Muscle layer of duodenum (tissue), 2 donors: ENCODE results near the gene ZMYM2.

ENCODE experiments used
- H3K27ac ChIP-seq: one replicate; pipeline ENCODE4 v1.7.0; 2013; ENCODE audit warnings: mild to moderate bottlenecking, low read length
- H3K27me3 ChIP-seq: one replicate; pipeline ENCODE4 v1.7.0; 2013; ENCODE audit warnings: low read depth, mild to moderate bottlenecking, control low read depth, low read length
- H3K36me3 ChIP-seq, 2 donors: one replicate each; pipeline ENCODE4 v1.7.0; 2013; ENCODE audit warnings: low read length in 2 of 2, control low read depth in 1 of 2, mild to moderate bottlenecking in 1 of 2; ENCODE audit not compliant: insufficient read depth in 2 of 2, control insufficient read depth in 1 of 2
- H3K4me1 ChIP-seq, 2 donors: one replicate each; pipeline ENCODE4 v1.7.0; 2013; ENCODE audit warnings: low read length in 2 of 2, mild to moderate bottlenecking in 2 of 2, control low read depth in 1 of 2, moderate library complexity in 1 of 2; ENCODE audit not compliant: insufficient read depth in 2 of 2, control insufficient read depth in 1 of 2
- H3K4me3 ChIP-seq, 2 donors: one replicate each; pipeline ENCODE4 v1.7.0; 2013; ENCODE audit warnings: low read length in 2 of 2, low read depth in 1 of 2, mild to moderate bottlenecking in 1 of 2
- H3K9me3 ChIP-seq, 2 donors: one replicate each; pipeline ENCODE4 v1.7.0; 2013; ENCODE audit warnings: low read length in 2 of 2, control low read depth in 1 of 2, mild to moderate bottlenecking in 1 of 2; ENCODE audit not compliant: control insufficient read depth in 1 of 2
- donor health status: healthy.

ZMYM2 gene

GRCh38 chr13:20127562-20128458 is 169.3 kb downstream of the ZMYM2 start:
- H3K4me3 ChIP-seq: peak overlapping the region; percentile 57 to 75
- peaks cover 0 to 19% of the 10 kb centered on the region in 2 donors for H3K4me1 ChIP-seq
- H3K9me3 ChIP-seq: no peaks in the 10 kb centered on the region
- H3K27me3 ChIP-seq: peaks cover 12% of the 10 kb centered on the region
- H3K27ac ChIP-seq: no peak overlapping the region
- H3K36me3 ChIP-seq: no peaks in the 10 kb centered on the region

- Histone ChIP-seq H3K4me1 (peaks cover 0 to 19% of the 10 kb centered on the region in 2 donors), H3K9me3 (no peaks in the 10 kb centered on the region), H3K36me3 (no peaks in the 10 kb centered on the region), H3K4me3 (peak overlapping the region; percentile 57 to 75), H3K27ac (no peak overlapping the region), H3K27me3 (peaks cover 17% of the 10 kb centered on the region)
Observed at GRCh38 chr13:20128459-20128931, 170.0 kb downstream of the ZMYM2 start.

GRCh38 chr13:20129076-20129475 is 170.5 kb downstream of the ZMYM2 start:
- H3K9me3 ChIP-seq: no peaks in the 10 kb centered on the region
- H3K27ac ChIP-seq: no peak overlapping the region
- H3K4me1 ChIP-seq: peaks cover 0 to 19% of the 10 kb centered on the region in 2 donors
- no peaks in the 10 kb centered on the region for H3K36me3 ChIP-seq
- no peak overlapping the region for H3K4me3 ChIP-seq
- peaks cover 17% of the 10 kb centered on the region for H3K27me3 ChIP-seq

- Histone ChIP-seq H3K27ac (no peak overlapping the region), H3K9me3 (no peaks in the 10 kb centered on the region), H3K27me3 (peaks cover 17% of the 10 kb centered on the region), H3K4me3 (no peak overlapping the region), H3K4me1 (peaks cover 0 to 19% of the 10 kb centered on the region in 2 donors), H3K36me3 (no peaks in the 10 kb centered on the region)
Observed at GRCh38 chr13:20130012-20130411, 171.5 kb downstream of the ZMYM2 start.

- Histone ChIP-seq H3K4me3 (no peak overlapping the region), H3K27ac (no peak overlapping the region), H3K27me3 (peaks cover 17% of the 10 kb centered on the region), H3K9me3 (no peaks in the 10 kb centered on the region), H3K4me1 (peaks cover 0 to 19% of the 10 kb centered on the region in 2 donors), H3K36me3 (no peaks in the 10 kb centered on the region)
Observed at GRCh38 chr13:20130652-20131051, 172.1 kb downstream of the ZMYM2 start.

GRCh38 chr13:20131057-20131832 is 172.7 kb downstream of the ZMYM2 start:
- no peak overlapping the region for H3K4me3 ChIP-seq
- H3K36me3 ChIP-seq: no peaks in the 10 kb centered on the region

GRCh38 chr13:20132052-20132634 is 173.6 kb downstream of the ZMYM2 start:
- Histone ChIP-seq H3K36me3 (no peaks in the 10 kb centered on the region), H3K27me3 (peaks cover 17% of the 10 kb centered on the region), H3K27ac (no peak overlapping the region), H3K4me1 (peaks cover 0 to 21% of the 10 kb centered on the region in 2 donors), H3K9me3 (no peaks in the 10 kb centered on the region), H3K4me3 (no peak overlapping the region)

More at GRCh38 chr13:20131057-20131832, 172.7 kb downstream of the ZMYM2 start:
- H3K27ac ChIP-seq: no peak overlapping the region
- H3K27me3 ChIP-seq: peaks cover 17% of the 10 kb centered on the region
- H3K9me3 ChIP-seq: no peaks in the 10 kb centered on the region
- peaks cover 0 to 19% of the 10 kb centered on the region in 2 donors for H3K4me1 ChIP-seq

- H3K4me1 ChIP-seq: peaks cover 0 to 7% of the 10 kb centered on the region in 2 donors
- no peak overlapping the region for H3K4me3 ChIP-seq
- no peaks in the 10 kb centered on the region for H3K9me3 ChIP-seq
- no peaks in the 10 kb centered on the region for H3K36me3 ChIP-seq
- no peak overlapping the region for H3K27ac ChIP-seq
- peaks cover 15% of the 10 kb centered on the region for H3K27me3 ChIP-seq
Observed at GRCh38 chr13:20134732-20135131, 176.2 kb downstream of the ZMYM2 start.

GRCh38 chr13:20136781-20137703 is 178.5 kb downstream of the ZMYM2 start:
- Histone ChIP-seq H3K27me3 (peaks cover 28% of the 10 kb centered on the region), H3K4me1 (peaks cover 0 to 11% of the 10 kb centered on the region in 2 donors), H3K27ac (no peak overlapping the region), H3K9me3 (no peaks in the 10 kb centered on the region), H3K36me3 (no peaks in the 10 kb centered on the region), H3K4me3 (no peak overlapping the region)

- Histone ChIP-seq H3K27ac (no peak overlapping the region), H3K4me1 (peaks cover 0 to 19% of the 10 kb centered on the region in 2 donors), H3K27me3 (peaks cover 34% of the 10 kb centered on the region), H3K4me3 (no peak overlapping the region), H3K36me3 (no peaks in the 10 kb centered on the region), H3K9me3 (no peaks in the 10 kb centered on the region)
Observed at GRCh38 chr13:20137875-20138274, 179.3 kb downstream of the ZMYM2 start.
